Esophagus squamous epithelium (tissue), 4 donors: ENCODE data around the gene DACT2.
"Not testable (repeated sequence)": the region's sequence is repeated elsewhere in the genome, so short reads cannot be mapped to it uniquely, and the experiment has no call there.

Source experiments
- POLR2A ChIP-seq, 4 donors: fragments of 450-650 bp; IDR thresholded peaks; one replicate each; pipeline ENCODE4 v1.6.1; 2017; ENCODE audit warnings: antibody characterized with exemption in 4 of 4, mild to moderate bottlenecking in 4 of 4, moderate library complexity in 3 of 4
- TF ChIP-seq, protein P1 (sequence below), 6 experiments: fragments of 450-650 bp in 4 of 6; fragments of 200-600 bp in 2 of 6; sonication (generic) in 2 of 6; IDR thresholded peaks; one replicate each; pipeline ENCODE4 v1.5.1; 2016 to 2019; ENCODE audit warnings: antibody characterized with exemption in 6 of 6, mild to moderate bottlenecking in 4 of 6, moderate library complexity in 4 of 6

DNA sequence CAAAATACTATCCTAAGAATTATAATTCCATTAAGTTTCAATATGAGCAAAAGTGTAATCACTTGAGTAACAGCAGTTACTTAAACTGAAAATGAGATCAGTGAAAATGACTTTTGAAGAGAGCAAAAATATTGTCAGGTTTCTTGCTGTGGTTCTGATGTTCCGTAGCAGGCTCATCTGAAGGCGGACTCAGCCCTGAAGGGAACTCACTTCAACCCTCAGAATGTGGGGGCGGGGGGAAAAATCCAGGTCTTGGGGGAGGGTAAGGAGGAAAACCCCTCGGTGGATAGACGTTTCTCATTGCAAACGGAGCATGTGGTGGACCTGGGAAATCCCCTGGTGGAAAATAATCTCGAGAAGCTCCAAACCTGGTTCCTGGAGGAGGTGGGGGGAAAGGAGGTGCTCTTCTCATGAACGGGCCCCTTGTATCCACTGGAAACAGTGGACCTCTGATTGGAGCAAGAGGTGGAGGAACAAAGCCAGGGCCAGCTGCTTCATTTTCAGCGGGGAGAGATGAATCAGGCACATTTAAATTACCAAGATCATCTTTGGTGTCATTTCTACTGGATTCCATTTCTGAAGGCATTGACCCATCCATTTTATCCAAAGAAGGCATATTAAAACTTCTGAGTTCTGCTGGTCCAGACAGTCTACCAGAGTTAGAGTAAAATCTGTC, 32.7 kb downstream of the DACT2 start:
- TF ChIP-seq, protein P1, sequence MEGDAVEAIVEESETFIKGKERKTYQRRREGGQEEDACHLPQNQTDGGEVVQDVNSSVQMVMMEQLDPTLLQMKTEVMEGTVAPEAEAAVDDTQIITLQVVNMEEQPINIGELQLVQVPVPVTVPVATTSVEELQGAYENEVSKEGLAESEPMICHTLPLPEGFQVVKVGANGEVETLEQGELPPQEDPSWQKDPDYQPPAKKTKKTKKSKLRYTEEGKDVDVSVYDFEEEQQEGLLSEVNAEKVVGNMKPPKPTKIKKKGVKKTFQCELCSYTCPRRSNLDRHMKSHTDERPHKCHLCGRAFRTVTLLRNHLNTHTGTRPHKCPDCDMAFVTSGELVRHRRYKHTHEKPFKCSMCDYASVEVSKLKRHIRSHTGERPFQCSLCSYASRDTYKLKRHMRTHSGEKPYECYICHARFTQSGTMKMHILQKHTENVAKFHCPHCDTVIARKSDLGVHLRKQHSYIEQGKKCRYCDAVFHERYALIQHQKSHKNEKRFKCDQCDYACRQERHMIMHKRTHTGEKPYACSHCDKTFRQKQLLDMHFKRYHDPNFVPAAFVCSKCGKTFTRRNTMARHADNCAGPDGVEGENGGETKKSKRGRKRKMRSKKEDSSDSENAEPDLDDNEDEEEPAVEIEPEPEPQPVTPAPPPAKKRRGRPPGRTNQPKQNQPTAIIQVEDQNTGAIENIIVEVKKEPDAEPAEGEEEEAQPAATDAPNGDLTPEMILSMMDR (IDR thresholded peaks at IDR 0.05), result not testable (repeated sequence)
- TF ChIP-seq POLR2A (IDR thresholded peaks at IDR 0.05), result not testable (repeated sequence)
